H1 (cell line): ENCODE data around the gene CST9L. TPM values are rescaled to one million over a fixed set of nuclear protein-coding genes. Genes with fewer than 3 reads are reported as not detected.

ENCODE experiments used
- CREB1 ChIP-seq: IDR thresholded peaks from 2 replicates; pipeline ENCODE4 v1.6.1; 2012; ENCODE audit warnings: inconsistent platforms
- POLR2A ChIP-seq, 2 experiments: IDR thresholded peaks; 1 replicate in 1 of 2; 2 replicates in 1 of 2; pipeline ENCODE4 v1.6.1; 2011; ENCODE audit warnings: low read depth in 2 of 2, low read length in 2 of 2, mild to moderate bottlenecking in 2 of 2; ENCODE audit errors: control extremely low read depth in 1 of 2
- POU5F1 ChIP-seq: IDR thresholded peaks from 2 replicates; pipeline ENCODE4 v1.6.1; 2011; ENCODE audit warnings: low read depth, mild to moderate bottlenecking, low read length, moderate library complexity
- polyA plus RNA-seq, 7 experiments: library from polyadenylated mRNA; depleted of rRNA in 3 of 7; stranded (reverse) in 5 of 7; unstranded in 2 of 7; fragments of >200 nt in 5 of 7; fragments of 200-250 nt in 2 of 7; gene quantifications; 1 replicate in 5 of 7; 2 replicates in 1 of 7; 4 replicates in 1 of 7; pipeline versions ENCODE4 v1.2.1 to v1.2.3, GENCODE V29; 2011 to 2013; ENCODE audit warnings: missing spikeins in 2 of 7, mixed read lengths in 2 of 7
- total RNA-seq: library from RNA; stranded (reverse); fragmentation: NEBNext Ultra II Directional; extraction: Animal tissue kit (Norgen Biotek cat#: 25700); gene quantifications from 2 replicates; pipeline ENCODE4 v1.2.1, GENCODE V29; 2021

Gene CST9L
- total and polyA plus RNA-seq, 2 of the 8 experiments (the other 6 are each of a cell fraction or from before 2014, with no cell fraction given) = not detected

GRCh38 chr20:23603321-23603720 is 35.0 kb upstream of the CST9L start (continued):
- no peak for TF ChIP-seq POU5F1
- no peak for TF ChIP-seq POLR2A (IDR thresholded peaks at IDR 0.05; ENCODE audit: control extremely low read depth in 1 of 2, low read depth in 2 of 2, low read length in 2 of 2)
- TF ChIP-seq CREB1 = no peak
